Mucosa of rectum (tissue), 2 donors: ENCODE measurements around the gene CEP63.

Source experiments
- H3K27ac ChIP-seq, 2 donors: one replicate each; pipeline ENCODE4 v1.7.0; 2013; ENCODE audit warnings: inconsistent platforms in 2 of 2, low read depth in 2 of 2, low read length in 2 of 2
- H3K27me3 ChIP-seq, 2 donors: one replicate each; pipeline ENCODE4 v1.7.0; 2013; ENCODE audit warnings: low read length in 2 of 2; ENCODE audit not compliant: control insufficient read depth in 2 of 2, insufficient read depth in 2 of 2
- H3K36me3 ChIP-seq, 2 donors: one replicate each; pipeline ENCODE4 v1.7.0; 2013; ENCODE audit warnings: low read length in 2 of 2; ENCODE audit not compliant: control insufficient read depth in 2 of 2, insufficient read depth in 2 of 2
- H3K4me1 ChIP-seq, 2 donors: one replicate each; pipeline ENCODE4 v1.7.0; 2013; ENCODE audit warnings: low read length in 2 of 2, mild to moderate bottlenecking in 1 of 2; ENCODE audit not compliant: control insufficient read depth in 2 of 2, insufficient read depth in 2 of 2
- H3K4me3 ChIP-seq, 2 donors: one replicate each; pipeline ENCODE4 v1.7.0; 2013; ENCODE audit warnings: low read length in 2 of 2
- H3K9ac ChIP-seq, 2 donors: one replicate each; pipeline ENCODE4 v1.7.0; 2013; ENCODE audit warnings: low read length in 2 of 2, low read depth in 1 of 2, mild to moderate bottlenecking in 1 of 2
- H3K9me3 ChIP-seq, 2 donors: one replicate each; pipeline ENCODE4 v1.7.0; 2013; ENCODE audit warnings: low read length in 2 of 2; ENCODE audit not compliant: control insufficient read depth in 2 of 2
- donor health status: healthy.
- donor health status: Normal muscosa, but diverticular disease.

Gene CEP63

DNA sequence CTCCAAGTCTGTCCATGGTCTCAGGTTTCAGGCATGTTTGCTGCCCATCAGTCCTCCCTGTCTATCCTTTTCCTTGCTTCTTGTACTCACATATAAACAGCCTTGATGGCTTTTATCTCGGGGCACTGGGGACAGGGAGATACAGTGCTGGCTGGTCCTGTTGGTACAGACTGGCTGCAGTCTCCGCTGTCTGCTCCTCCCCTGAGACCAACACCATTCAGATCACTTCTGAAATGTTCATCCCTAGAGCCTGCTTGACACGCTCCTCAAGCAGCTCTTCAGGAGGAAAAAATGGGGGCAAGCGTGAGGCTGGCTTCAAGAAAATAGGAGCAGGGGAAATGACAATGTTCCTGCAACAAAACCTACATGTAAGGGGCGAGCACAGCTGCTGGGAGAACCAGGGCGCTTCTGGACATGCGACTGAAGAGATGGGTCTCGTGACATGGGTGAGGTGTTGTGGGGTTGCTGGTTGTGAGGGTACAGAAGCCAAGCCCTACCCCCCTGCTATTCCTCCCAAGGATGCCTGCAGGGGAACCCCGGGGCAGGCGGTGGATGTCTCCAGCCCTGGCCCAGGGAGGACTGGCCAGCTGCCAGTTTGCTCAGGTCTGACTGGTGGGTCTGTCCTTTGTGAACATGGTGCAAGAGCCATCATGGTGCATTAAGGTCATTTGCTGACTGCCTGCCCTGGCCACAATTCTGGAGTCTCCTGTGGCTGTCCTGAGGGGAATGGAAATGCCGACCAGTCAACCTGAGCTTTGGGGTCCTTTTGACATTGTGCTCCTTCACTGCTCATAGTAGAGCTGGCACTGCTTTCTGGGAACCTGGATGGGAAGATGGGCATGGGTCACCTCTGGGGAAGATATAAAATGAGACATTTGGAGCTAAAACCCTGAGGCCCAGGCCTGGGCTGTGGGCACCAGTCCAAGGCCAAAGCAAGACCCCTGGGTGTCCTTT lies 124.9 kb downstream of the CEP63 start:
- no peaks in the 10 kb centered on the region for H3K36me3 ChIP-seq

DNA sequence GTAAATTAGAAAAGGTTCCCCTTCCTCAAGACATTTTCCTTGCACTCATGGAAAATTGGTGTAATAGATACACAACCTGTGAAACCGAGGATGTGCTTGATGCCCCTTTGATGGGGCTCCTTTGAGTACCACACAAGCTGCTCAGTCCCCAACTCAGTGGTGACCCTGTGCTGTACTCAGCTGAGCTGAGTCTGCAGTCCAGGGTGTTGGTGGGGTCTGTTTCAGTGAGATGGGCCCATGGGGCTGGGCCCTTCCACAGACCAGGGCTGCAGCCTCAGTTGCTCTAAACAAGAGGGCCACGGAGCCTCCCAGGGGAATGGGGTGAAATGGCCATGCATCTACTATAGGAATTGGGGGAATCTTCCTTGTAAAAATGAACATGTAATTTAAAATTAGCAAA lies 125.7 kb downstream of the CEP63 start:
- H3K27me3 ChIP-seq: no peaks in the 10 kb centered on the region

More for the DNA sequence above, 124.9 kb downstream of the CEP63 start:
- H3K27me3 ChIP-seq: no peaks in the 10 kb centered on the region
- no peak overlapping the region for H3K27ac ChIP-seq
- H3K9ac ChIP-seq: no peak overlapping the region
- no peak overlapping the region for H3K4me3 ChIP-seq
- no peaks in the 10 kb centered on the region for H3K4me1 ChIP-seq
- H3K9me3 ChIP-seq: no peaks in the 10 kb centered on the region

DNA sequence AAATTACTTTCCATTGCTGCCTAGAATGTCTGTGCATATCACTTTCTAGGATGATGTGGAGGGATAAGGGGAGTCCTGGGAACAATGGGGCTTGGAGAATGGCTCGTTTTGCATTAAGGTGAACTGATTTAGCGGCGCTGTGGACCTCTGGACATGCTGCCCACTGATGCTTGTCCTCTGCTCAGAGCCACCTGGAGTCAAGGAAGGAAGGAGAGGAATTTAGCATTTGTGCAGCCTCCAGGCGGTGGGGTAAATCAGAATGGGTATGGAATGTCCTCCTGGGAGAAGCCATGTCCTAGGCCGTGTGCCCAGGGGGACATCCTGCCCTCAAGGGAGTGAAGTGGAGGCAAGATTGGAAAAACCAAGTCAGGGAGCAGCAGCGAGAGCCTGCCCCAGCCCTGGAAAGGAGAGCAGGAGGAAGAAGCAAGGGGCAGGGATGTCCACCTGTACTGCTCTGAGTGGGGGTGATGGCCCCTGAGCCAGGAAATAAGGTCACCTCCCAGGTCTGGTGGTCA lies 127.2 kb downstream of the CEP63 start:
- Histone ChIP-seq H3K4me3 (no peak overlapping the region), H3K9ac (no peak overlapping the region), H3K9me3 (no peaks in the 10 kb centered on the region), H3K27ac (no peak overlapping the region), H3K4me1 (no peaks in the 10 kb centered on the region), H3K27me3 (no peaks in the 10 kb centered on the region), H3K36me3 (no peaks in the 10 kb centered on the region)

More for the DNA sequence above, 125.7 kb downstream of the CEP63 start:
- Histone ChIP-seq H3K36me3 (no peaks in the 10 kb centered on the region), H3K4me1 (no peaks in the 10 kb centered on the region), H3K9me3 (no peaks in the 10 kb centered on the region), H3K4me3 (no peak overlapping the region), H3K27ac (no peak overlapping the region), H3K9ac (no peak overlapping the region)

DNA sequence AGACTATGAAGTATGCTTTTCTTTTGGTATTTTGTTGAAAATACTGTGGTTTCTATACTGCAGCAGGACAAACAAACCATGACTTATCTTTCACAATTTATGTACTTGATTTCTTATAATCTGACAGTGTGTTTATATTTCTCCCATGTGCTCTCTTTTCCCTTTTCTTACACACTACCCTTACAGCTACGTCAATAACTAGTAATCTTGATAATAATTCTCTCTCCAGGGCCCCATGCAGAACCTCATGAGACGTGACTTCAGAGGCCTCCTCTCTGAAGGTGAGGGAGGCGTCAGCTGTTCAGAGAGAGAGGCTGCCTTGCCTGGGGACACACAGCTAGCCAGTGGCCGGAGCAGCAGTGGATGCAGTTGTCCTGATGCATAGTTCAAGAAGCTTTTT lies 129.1 kb downstream of the CEP63 start:
- Histone ChIP-seq H3K9ac (no peak overlapping the region), H3K36me3 (no peaks in the 10 kb centered on the region), H3K9me3 (no peaks in the 10 kb centered on the region), H3K27ac (no peak overlapping the region), H3K4me3 (no peak overlapping the region), H3K27me3 (no peaks in the 10 kb centered on the region), H3K4me1 (no peaks in the 10 kb centered on the region)

DNA sequence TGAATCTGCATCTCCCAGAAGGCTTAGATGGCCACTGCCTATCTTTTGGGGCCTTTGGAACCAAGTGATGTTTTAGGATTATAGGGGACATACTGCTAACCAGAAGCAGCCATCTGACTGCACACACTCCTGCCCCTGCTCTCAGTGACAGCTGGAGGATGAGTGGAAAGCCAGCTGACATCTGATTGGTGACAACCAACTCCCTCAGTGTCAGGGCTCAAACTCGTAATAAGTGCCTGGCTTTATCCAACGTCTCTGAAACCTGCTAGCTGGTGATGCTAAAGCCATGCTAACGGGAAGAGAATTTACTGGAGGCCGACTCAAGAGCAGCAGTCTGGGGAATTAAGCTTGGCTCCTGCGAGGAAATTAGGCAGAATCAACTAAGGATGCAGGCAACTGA lies 129.9 kb downstream of the CEP63 start:
- no peak overlapping the region for H3K9ac ChIP-seq
- no peak overlapping the region for H3K4me3 ChIP-seq
- no peaks in the 10 kb centered on the region for H3K9me3 ChIP-seq
- H3K4me1 ChIP-seq: no peaks in the 10 kb centered on the region
- H3K27me3 ChIP-seq: no peaks in the 10 kb centered on the region
- H3K36me3 ChIP-seq: no peaks in the 10 kb centered on the region
- H3K27ac ChIP-seq: no peak overlapping the region

DNA sequence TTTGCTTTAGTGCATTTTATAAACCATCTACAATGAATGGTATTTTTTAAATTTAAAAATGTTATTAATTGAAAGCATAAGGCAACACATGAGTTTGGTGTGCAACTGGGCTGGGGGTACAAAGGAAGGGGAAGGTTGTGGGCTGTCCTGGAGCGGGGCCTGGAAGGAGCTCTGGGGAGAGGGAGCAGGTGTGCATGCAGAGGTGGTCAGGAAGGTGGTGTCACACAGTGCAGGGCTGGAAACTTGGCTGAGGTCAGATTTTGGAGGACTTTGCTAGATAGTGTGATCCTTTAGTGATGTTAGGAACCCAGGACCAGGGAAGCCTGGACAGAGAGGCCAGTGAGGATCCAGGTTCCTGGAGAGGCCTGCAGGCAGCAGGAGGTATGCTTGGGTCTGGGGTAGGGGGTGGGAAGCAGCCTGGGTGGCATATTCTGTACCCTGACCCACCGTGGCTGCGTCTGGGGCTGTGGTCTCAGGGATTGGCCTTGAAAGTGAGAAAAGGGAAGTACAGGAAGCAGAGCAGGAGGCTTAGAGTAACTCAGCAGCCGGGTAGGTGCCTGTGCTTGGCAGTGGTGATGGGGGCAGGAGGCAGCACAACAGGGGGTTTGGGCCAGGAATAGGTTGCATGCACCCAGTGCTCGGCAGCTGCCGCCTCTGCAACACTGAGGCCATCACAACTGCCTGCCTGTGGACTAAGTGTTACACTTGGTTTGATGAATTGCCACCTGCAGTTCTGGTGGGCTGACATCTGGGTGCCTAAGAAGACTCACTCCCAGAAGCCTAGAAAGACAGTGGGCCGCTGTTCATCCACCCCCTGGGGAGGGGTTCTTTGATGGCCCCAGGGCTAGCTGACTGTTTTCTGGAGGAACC lies 132.0 kb downstream of the CEP63 start:
- H3K9ac ChIP-seq: no peak overlapping the region
- H3K27ac ChIP-seq: no peak overlapping the region
- no peaks in the 10 kb centered on the region for H3K9me3 ChIP-seq
- no peaks in the 10 kb centered on the region for H3K36me3 ChIP-seq
- no peaks in the 10 kb centered on the region for H3K27me3 ChIP-seq
- no peaks in the 10 kb centered on the region for H3K4me1 ChIP-seq
- H3K4me3 ChIP-seq: no peak overlapping the region

DNA sequence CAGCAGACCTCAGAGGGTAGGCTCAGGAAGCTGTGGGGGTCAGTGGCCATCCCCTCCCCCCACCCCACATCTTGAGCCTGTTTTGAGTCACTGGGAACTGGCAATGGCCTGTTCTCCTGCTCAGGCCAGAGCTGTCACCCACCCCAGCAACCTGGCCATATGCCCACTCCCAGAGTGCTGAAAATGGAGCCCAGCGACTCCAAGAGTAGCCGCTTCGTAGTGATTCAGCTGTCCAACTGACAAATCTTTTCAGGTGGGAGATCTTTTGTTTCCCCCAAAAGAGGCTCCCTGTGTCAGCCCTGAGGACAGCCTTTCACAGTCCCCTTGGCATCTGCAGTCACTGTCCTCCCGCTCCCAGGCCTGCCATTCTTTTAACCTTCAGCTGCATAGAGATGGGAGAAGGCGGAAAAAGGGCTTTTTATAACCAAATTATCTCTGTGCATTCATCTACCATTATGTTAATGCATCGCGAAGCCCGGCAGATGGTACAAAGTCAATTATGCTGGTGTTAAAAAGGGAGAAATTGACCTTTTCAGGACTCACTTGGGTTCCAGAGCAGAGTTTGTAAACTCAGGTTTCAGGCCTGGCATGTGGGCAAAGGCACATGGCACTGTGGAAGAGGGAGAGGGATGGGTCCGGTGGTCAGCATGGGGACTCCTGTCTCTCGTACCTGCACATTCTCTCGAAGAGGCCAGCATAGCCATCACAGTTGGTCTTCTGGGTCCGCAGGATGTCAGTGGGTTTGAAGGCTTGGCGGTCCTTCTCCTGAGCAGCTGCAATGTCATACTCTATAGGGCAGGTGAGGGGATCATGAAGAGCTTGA lies 132.8 kb downstream of the CEP63 start:
- Histone ChIP-seq H3K36me3 (no peaks in the 10 kb centered on the region), H3K27ac (no peak overlapping the region), H3K4me1 (no peaks in the 10 kb centered on the region), H3K9ac (no peak overlapping the region), H3K9me3 (no peaks in the 10 kb centered on the region), H3K4me3 (no peak overlapping the region), H3K27me3 (no peaks in the 10 kb centered on the region)

DNA sequence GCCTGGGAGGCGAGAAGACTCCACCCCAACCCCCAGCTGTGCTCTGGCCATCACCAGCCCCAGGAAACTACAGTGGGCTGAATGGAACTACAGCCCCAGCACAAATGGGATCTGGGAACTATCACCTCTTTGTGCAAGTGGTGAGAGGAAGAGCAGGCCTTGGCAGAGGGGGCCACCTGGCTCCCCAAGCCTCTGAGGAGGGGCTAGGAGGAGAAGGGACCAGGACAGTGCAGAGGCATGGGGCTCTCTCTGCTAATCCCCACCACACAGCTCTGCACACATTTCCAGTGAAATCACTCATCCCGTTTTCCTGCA lies 133.4 kb downstream of the CEP63 start:
- H3K9ac ChIP-seq: no peak overlapping the region
- H3K4me1 ChIP-seq: no peaks in the 10 kb centered on the region
- H3K9me3 ChIP-seq: no peaks in the 10 kb centered on the region
- H3K27ac ChIP-seq: no peak overlapping the region
- no peak overlapping the region for H3K4me3 ChIP-seq
- no peaks in the 10 kb centered on the region for H3K27me3 ChIP-seq
- no peaks in the 10 kb centered on the region for H3K36me3 ChIP-seq

DNA sequence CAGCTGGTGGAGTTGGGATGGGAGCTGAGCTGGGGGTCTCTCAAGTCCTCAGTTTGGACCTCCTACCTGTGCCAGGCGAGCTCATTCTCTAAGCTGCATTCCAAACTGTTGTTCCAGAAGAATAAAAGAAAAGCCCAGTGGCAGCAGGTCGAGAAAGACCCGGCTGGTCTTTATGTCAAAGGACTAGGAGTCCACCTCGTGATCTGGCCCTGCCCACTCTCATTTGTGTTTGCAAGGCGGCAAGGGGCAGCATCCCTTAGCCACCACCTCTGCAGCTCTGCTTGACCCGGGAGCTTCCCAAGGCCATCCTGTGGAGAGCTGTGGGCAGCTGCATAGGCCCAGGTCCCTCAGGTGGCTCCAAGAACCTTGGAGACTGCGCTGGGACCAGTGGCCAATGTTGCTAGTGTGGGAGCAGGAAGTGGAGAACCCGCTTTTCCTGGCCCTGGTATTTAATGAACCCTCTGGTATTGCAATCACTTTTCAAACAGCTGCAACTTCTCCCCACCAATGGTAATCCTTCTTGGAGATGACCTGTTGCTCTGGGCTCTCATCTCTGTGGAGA lies 134.1 kb downstream of the CEP63 start:
- no peaks in the 10 kb centered on the region for H3K4me1 ChIP-seq
- H3K27me3 ChIP-seq: no peaks in the 10 kb centered on the region
- no peak overlapping the region for H3K9ac ChIP-seq
- H3K4me3 ChIP-seq: no peak overlapping the region
- no peaks in the 10 kb centered on the region for H3K9me3 ChIP-seq
- no peaks in the 10 kb centered on the region for H3K36me3 ChIP-seq
- H3K27ac ChIP-seq: no peak overlapping the region
